Brain microvascular endothelial cell (primary cell): ENCODE data around the gene BASP1.
"Not testable (repeated sequence)": the region's sequence is repeated elsewhere in the genome, so short reads cannot be mapped to it uniquely, and the experiment has no call there.

Source experiments
- DNase-seq: peaks from one replicate; pipeline ENCODE4 v3.0.0-alpha.2; 2020
- H3K27ac ChIP-seq: fragments of 250-450 bp; sonication (Bioruptor Pico); 2 replicates; pipeline ENCODE4 v1.5.1; 2020; ENCODE audit warnings: mild to moderate bottlenecking, moderate library complexity
- H3K27me3 ChIP-seq: fragments of 250-450 bp; sonication (Bioruptor Pico); replicated peaks from 2 replicates; pipeline ENCODE4 v1.5.1; 2020; ENCODE audit warnings: mild to moderate bottlenecking
- H3K36me3 ChIP-seq: fragments of 250-450 bp; sonication (Bioruptor Pico); replicated peaks from 2 replicates; pipeline ENCODE4 v1.5.1; 2020; ENCODE audit warnings: mild to moderate bottlenecking
- H3K4me3 ChIP-seq: 2 replicates; pipeline ENCODE4 v1.5.1; 2011; ENCODE audit warnings: low read depth, mild to moderate bottlenecking, control low read depth, low read length, moderate library complexity
- in situ Hi-C: cut with HindIII; loops from 2 replicates; pipeline ENCODE4 v1.10.0; 2017; ENCODE audit warnings: low sequenced_read_pairs, low pct_ligation_motif_present
- TF ChIP-seq, protein P1 (sequence below): IDR thresholded peaks from 2 replicates; pipeline ENCODE4 v1.5.1; 2011; ENCODE audit warnings: low read depth, mild to moderate bottlenecking, moderate library complexity, low read length, control low read depth, inconsistent platforms; ENCODE audit errors: missing control alignments

The BASP1 gene

DNA sequence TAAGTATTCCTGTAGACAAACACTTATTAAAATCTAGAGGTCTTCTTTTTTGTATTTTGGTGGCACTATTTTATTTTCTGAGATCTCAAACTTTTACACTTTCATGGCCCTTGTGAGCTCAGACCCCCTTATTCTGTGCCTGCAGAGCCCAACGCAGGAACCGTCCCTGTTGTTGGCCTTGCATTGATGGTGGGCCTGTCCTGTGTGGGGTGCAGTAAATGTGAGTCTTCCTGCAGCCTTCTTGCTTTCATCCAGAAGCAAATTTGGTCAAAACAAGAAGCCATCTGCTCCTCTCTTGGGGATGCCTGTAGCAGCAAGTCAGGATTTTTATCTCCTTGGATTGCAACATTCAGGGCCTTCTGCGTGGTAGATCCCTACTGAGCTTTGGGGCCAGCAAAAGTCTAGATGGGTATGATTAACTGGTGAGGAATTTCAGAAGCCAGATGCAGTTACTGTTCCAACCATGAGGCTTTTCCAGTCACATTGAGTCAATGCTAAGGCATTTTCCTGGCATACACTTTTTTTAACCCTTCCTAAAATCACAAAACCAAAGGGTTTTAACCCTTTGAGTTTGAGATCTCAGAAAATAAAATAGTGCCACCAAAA lies 31.7 kb downstream of the BASP1 start:
- Histone ChIP-seq H3K4me3 (no peak overlapping the region), H3K27ac (peak overlapping the region; percentile 69), H3K27me3 (no peaks in the 10 kb centered on the region), H3K36me3 (peaks cover 4% of the 10 kb centered on the region)
- peak; percentile 97 for DNase-seq
- TF ChIP-seq, protein P1, sequence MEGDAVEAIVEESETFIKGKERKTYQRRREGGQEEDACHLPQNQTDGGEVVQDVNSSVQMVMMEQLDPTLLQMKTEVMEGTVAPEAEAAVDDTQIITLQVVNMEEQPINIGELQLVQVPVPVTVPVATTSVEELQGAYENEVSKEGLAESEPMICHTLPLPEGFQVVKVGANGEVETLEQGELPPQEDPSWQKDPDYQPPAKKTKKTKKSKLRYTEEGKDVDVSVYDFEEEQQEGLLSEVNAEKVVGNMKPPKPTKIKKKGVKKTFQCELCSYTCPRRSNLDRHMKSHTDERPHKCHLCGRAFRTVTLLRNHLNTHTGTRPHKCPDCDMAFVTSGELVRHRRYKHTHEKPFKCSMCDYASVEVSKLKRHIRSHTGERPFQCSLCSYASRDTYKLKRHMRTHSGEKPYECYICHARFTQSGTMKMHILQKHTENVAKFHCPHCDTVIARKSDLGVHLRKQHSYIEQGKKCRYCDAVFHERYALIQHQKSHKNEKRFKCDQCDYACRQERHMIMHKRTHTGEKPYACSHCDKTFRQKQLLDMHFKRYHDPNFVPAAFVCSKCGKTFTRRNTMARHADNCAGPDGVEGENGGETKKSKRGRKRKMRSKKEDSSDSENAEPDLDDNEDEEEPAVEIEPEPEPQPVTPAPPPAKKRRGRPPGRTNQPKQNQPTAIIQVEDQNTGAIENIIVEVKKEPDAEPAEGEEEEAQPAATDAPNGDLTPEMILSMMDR, result peak; percentile 27
- in situ Hi-C loops, result loop anchor here (25.0 kb wide), 1 partner anchor 138 kb away; no protein-coding TSS in a partner anchor

DNA sequence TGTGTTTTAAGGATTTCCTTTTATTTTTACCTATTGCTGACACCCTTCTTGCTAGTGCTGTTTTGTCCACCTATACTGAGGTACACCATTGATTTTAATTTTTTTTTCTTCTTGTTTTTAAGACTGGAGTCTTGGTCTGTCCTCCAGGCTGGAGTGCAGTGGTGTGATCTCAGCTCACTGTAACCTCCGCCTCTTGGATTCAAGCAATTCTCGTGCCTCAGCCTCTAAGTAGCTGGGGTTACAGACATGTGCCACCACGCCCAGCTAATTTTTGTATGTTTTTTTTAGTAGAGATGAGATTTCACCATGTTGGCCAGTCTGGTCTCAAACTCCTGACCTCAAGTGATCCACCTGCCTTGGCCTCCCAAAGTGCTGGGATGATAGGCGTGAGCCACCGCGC lies 32.4 kb downstream of the BASP1 start:
- peak overlapping the region; percentile 63 for H3K27ac ChIP-seq
- not testable (repeated sequence) for H3K4me3 ChIP-seq, H3K27me3 ChIP-seq, H3K36me3 ChIP-seq
- in situ Hi-C loops, result loop anchor here (25.0 kb wide), 1 partner anchor 137 kb away; no protein-coding TSS in a partner anchor
- peak; percentile 61 for DNase-seq

- in situ Hi-C loops, result no loop called here
Observed at GRCh38 chr5:17252543-17252942, 35.1 kb downstream of the BASP1 start.

DNA sequence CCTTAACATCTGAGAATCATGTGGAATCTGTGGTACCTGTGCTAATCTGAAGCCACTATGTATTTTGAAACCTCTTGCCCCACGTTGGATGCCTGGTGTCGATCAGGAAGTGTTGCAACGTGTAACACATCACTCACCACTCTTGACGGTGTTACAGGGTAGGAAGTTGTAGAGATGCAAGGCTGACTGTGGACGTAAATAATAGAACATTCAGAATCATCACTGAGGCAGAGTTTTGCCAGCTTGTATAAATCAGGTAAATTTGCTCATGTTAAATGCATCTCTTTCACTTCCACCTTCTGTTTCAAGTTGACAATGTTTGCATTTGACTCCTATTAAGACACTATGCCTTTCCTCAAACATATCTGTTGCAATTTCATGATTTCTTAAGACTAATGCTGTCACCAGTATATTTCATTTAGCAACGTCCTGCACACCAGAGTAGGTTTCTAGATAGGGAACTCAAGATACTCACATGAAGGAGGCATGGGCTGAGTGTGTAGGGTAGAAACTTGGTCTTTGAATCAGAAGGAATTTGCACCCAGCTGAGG lies 38.1 kb downstream of the BASP1 start:
- in situ Hi-C loops, result no loop called here
- Histone ChIP-seq H3K4me3 (no peak overlapping the region), H3K27me3 (no peaks in the 10 kb centered on the region), H3K36me3 (peaks cover 7% of the 10 kb centered on the region), H3K27ac (no peak overlapping the region)
- TF ChIP-seq, protein P1, result no peak
- no peak for DNase-seq

More at GRCh38 chr5:17252543-17252942, 35.1 kb downstream of the BASP1 start:
- DNase-seq, result no peak
- no peak overlapping the region for H3K4me3 ChIP-seq
- TF ChIP-seq, protein P1, result no peak
- peak overlapping the region; percentile 50 for H3K27ac ChIP-seq
- H3K36me3 ChIP-seq, result peaks cover 6% of the 10 kb centered on the region
- no peaks in the 10 kb centered on the region for H3K27me3 ChIP-seq

DNA sequence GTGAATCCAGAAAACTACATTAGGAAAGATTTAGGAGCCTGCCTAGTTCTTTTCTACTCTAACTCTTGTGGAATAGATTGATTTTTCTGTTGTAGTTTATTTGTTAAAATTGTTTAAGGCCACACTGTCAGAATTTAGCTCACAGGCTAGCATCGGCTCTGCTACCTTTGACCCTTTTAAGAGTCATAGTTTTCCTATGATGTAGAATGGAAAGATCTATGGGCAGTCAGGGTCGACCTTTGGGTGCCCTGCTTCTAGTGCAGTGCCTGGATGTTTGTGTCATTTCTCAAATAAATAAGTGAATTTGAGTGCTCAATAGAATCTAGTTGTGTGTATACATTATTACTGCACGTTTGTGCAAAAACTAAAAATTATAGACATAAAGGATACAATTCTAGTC lies 38.7 kb downstream of the BASP1 start:
- in situ Hi-C loops, result no loop called here
- TF ChIP-seq, protein P1, result no peak
- Histone ChIP-seq H3K27ac (no peak overlapping the region), H3K27me3 (no peaks in the 10 kb centered on the region), H3K4me3 (no peak overlapping the region), H3K36me3 (peaks cover 10% of the 10 kb centered on the region)
- DNase-seq, result no peak

GRCh38 chr5:17256839-17257238 lies 39.4 kb downstream of the BASP1 start:
- Histone ChIP-seq H3K4me3 (no peak overlapping the region), H3K27me3 (no peaks in the 10 kb centered on the region), H3K27ac (no peak overlapping the region), H3K36me3 (peaks cover 13% of the 10 kb centered on the region)
- TF ChIP-seq, protein P1, result no peak
- no peak for DNase-seq
- in situ Hi-C loops, result no loop called here
